Caco-2 (cell line): ENCODE data around the gene CYB5RL. TPM values are rescaled to one million over a fixed set of nuclear protein-coding genes. Genes with fewer than 3 reads are reported as not detected.

Experiments used
- BruUV-seq: library from RNA; stranded (reverse); fragments of 400-500 nt; replicated peaks from 2 replicates; lab custom pipeline; 2021; lab: Mats Ljungman, UMichigan
- CTCF ChIA-PET: fragments of 300-600 bp; sonication (Branson Sonifier 250); formaldehyde crosslinking; loops from one replicate; lab custom pipeline; 2022; ENCODE audit warnings: antibody characterized with exemption; lab: Charles Lee
- POLR2A ChIA-PET: fragments of 300-600 bp; sonication (Branson Sonifier 250); formaldehyde crosslinking; loops from one replicate; lab custom pipeline; 2022; ENCODE audit warnings: antibody characterized with exemption; lab: Charles Lee
- DNase-seq, 2 experiments: peaks; one replicate each; pipeline versions ENCODE4 v3.0.0 to v3.0.0-alpha.2; 2020 to 2022
- H3K27me3 ChIP-seq: replicated peaks from 2 replicates; pipeline ENCODE4 v1.6.0; 2011; ENCODE audit warnings: low read length; ENCODE audit not compliant: control insufficient read depth, insufficient read depth
- H3K36me3 ChIP-seq: 2 replicates; pipeline ENCODE4 v1.5.1; 2011; ENCODE audit warnings: low read length; ENCODE audit not compliant: control insufficient read depth, insufficient read depth
- H3K4me1 ChIP-seq: fragments of 250-450 bp; sonication (Bioruptor Pico); 2 replicates; pipeline ENCODE4 v1.5.1; 2020; ENCODE audit warnings: mild to moderate bottlenecking
- H3K4me3 ChIP-seq: 2 replicates; pipeline ENCODE4 v1.5.1; 2011; ENCODE audit warnings: low read depth, mild to moderate bottlenecking, control low read depth, low read length
- H3K9me3 ChIP-seq: fragments of 250-450 bp; sonication (Bioruptor Pico); 2 replicates; pipeline ENCODE4 v1.5.1; 2020; ENCODE audit warnings: mild to moderate bottlenecking, moderate library complexity
- H3K27ac Mint-ChIP-seq: one replicate; pipeline ENCODE4 v1.8.0; 2022; ENCODE audit warnings: mixed read lengths; ENCODE audit not compliant: unreplicated experiment
- H3K27me3 Mint-ChIP-seq: one replicate; pipeline ENCODE4 v1.8.0; 2022; ENCODE audit warnings: mixed read lengths; ENCODE audit not compliant: insufficient read depth, unreplicated experiment
- H3K36me3 Mint-ChIP-seq: one replicate; pipeline ENCODE4 v1.8.0; 2022; ENCODE audit warnings: mild to moderate bottlenecking, mixed read lengths; ENCODE audit not compliant: insufficient read depth, unreplicated experiment
- H3K4me1 Mint-ChIP-seq: one replicate; pipeline ENCODE4 v1.8.0; 2022; ENCODE audit warnings: low read depth, mixed read lengths; ENCODE audit not compliant: unreplicated experiment
- H3K4me3 Mint-ChIP-seq: one replicate; pipeline ENCODE4 v1.8.0; 2022; ENCODE audit warnings: mild to moderate bottlenecking, moderate library complexity, mixed read lengths; ENCODE audit not compliant: unreplicated experiment
- H3K9me3 Mint-ChIP-seq: one replicate; pipeline ENCODE4 v1.8.0; 2022; ENCODE audit warnings: mixed read lengths; ENCODE audit not compliant: unreplicated experiment
- CTCF ChIP-seq, 2 experiments: fragments of 200-600 bp in 1 of 2; IDR thresholded peaks; 1 replicate in 1 of 2; 2 replicates in 1 of 2; pipeline versions ENCODE4 v1.5.1 to v1.8.0; 2011 to 2022; ENCODE audit warnings: antibody characterized with exemption in 1 of 2, control low read depth in 1 of 2, inconsistent platforms in 1 of 2, low read depth in 1 of 2, low read length in 1 of 2, mild to moderate bottlenecking in 1 of 2, moderate library complexity in 1 of 2; ENCODE audit not compliant: insufficient read depth in 1 of 2, severe bottlenecking in 1 of 2, unreplicated experiment in 1 of 2
- intact Hi-C: fragments of 100-400 bp; cut with micrococcal nuclease; formaldehyde crosslinking; loops from one replicate; pipeline ENCODE4 v1.10.0; 2022; ENCODE audit not compliant: unreplicated experiment
- total RNA-seq: library from RNA; stranded (reverse); gene quantifications from 2 replicates; pipeline ENCODE4 v1.2.3, GENCODE V29; 2022

CYB5RL gene
- total RNA-seq, 1 experiment from 2014 or later: 10.0 TPM

- no peak for TF ChIP-seq CTCF (IDR thresholded peaks at IDR 0.05; ENCODE audit: insufficient read depth in 1 of 2, low read depth in 1 of 2, low read length in 1 of 2, severe bottlenecking in 1 of 2, unreplicated experiment in 1 of 2)
- BruUV-seq: no TSS peak
- Histone ChIP-seq H3K4me1 (no peaks in the 10 kb centered on the region), H3K27me3 (no peaks in the 10 kb centered on the region), H3K4me3 (no peak overlapping the region), H3K36me3 (no peaks in the 10 kb centered on the region), H3K9me3 (no peaks in the 10 kb centered on the region)
- H3K27me3 Mint-ChIP-seq: no peaks in the 10 kb centered on the region
- no peak overlapping the region for H3K4me3 Mint-ChIP-seq
- CTCF ChIA-PET: no interaction called here
- no peaks in the 10 kb centered on the region for H3K4me1 Mint-ChIP-seq
- DNase-seq: no peak
- POLR2A ChIA-PET: no interaction called here
- no peaks in the 10 kb centered on the region for H3K9me3 Mint-ChIP-seq
- intact Hi-C loops: no loop called here
- H3K36me3 Mint-ChIP-seq: no peaks in the 10 kb centered on the region
- no peak overlapping the region for H3K27ac Mint-ChIP-seq
Observed at GRCh38 chr1:54190526-54190925, 9.3 kb downstream of the CYB5RL start.

GRCh38 chr1:54188291-54188690, 11.5 kb downstream of the CYB5RL start:
- Mint-ChIP-seq H3K36me3 (no peaks in the 10 kb centered on the region), H3K27ac (no peak overlapping the region), H3K27me3 (no peaks in the 10 kb centered on the region), H3K4me3 (no peak overlapping the region), H3K4me1 (no peaks in the 10 kb centered on the region), H3K9me3 (no peaks in the 10 kb centered on the region)
- Histone ChIP-seq H3K4me1 (no peaks in the 10 kb centered on the region), H3K4me3 (no peak overlapping the region), H3K36me3 (no peaks in the 10 kb centered on the region), H3K27me3 (no peaks in the 10 kb centered on the region), H3K9me3 (no peaks in the 10 kb centered on the region)
- intact Hi-C loops: no loop called here
- no TSS peak for BruUV-seq
- TF ChIP-seq CTCF (IDR thresholded peaks at IDR 0.05; ENCODE audit: insufficient read depth in 1 of 2, low read depth in 1 of 2, low read length in 1 of 2, severe bottlenecking in 1 of 2, unreplicated experiment in 1 of 2): no peak
- ChIA-PET CTCF (no interaction called here), POLR2A (no interaction called here)
- DNase-seq: no peak

- Histone ChIP-seq H3K9me3 (no peaks in the 10 kb centered on the region), H3K4me1 (no peaks in the 10 kb centered on the region), H3K4me3 (no peak overlapping the region), H3K27me3 (no peaks in the 10 kb centered on the region), H3K36me3 (no peaks in the 10 kb centered on the region)
- ChIA-PET CTCF (no interaction called here), POLR2A (no interaction called here)
- intact Hi-C loops: no loop called here
- Mint-ChIP-seq H3K36me3 (no peaks in the 10 kb centered on the region), H3K4me1 (no peaks in the 10 kb centered on the region), H3K9me3 (no peaks in the 10 kb centered on the region), H3K27me3 (no peaks in the 10 kb centered on the region), H3K4me3 (no peak overlapping the region), H3K27ac (no peak overlapping the region)
- no peak for DNase-seq
- no TSS peak for BruUV-seq
- TF ChIP-seq CTCF (IDR thresholded peaks at IDR 0.05; ENCODE audit: insufficient read depth in 1 of 2, low read depth in 1 of 2, low read length in 1 of 2, severe bottlenecking in 1 of 2, unreplicated experiment in 1 of 2): no peak
Observed at GRCh38 chr1:54186056-54186455, 13.8 kb downstream of the CYB5RL start.
